Osteocyte (in vitro differentiated cells): ENCODE data around the gene ZNF511. TPM values are rescaled to one million over a fixed set of nuclear protein-coding genes. Genes with fewer than 3 reads are reported as not detected.

Experiments
- DNase-seq: peaks from one replicate; pipeline ENCODE4 v3.0.0; 2021; ENCODE audit warnings: mixed read lengths; ENCODE audit not compliant: unreplicated experiment; ENCODE audit errors: extremely low spot score
- H3K27ac Mint-ChIP-seq: one replicate; pipeline ENCODE4 v1.8.0; 2021; ENCODE audit warnings: mild to moderate bottlenecking, mixed read lengths; ENCODE audit not compliant: unreplicated experiment
- H3K27me3 Mint-ChIP-seq: one replicate; pipeline ENCODE4 v1.8.0; 2021; ENCODE audit warnings: mixed read lengths; ENCODE audit not compliant: unreplicated experiment
- H3K36me3 Mint-ChIP-seq: one replicate; pipeline ENCODE4 v1.8.0; 2021; ENCODE audit warnings: mixed read lengths; ENCODE audit not compliant: unreplicated experiment
- H3K4me1 Mint-ChIP-seq: one replicate; pipeline ENCODE4 v1.8.0; 2021; ENCODE audit warnings: mixed read lengths; ENCODE audit not compliant: unreplicated experiment
- H3K4me3 Mint-ChIP-seq: one replicate; pipeline ENCODE4 v1.8.0; 2021; ENCODE audit warnings: mild to moderate bottlenecking, moderate library complexity, mixed read lengths; ENCODE audit not compliant: unreplicated experiment
- H3K9me3 Mint-ChIP-seq: one replicate; pipeline ENCODE4 v1.8.0; 2021; ENCODE audit warnings: mixed read lengths; ENCODE audit not compliant: unreplicated experiment
- total RNA-seq: library from RNA; stranded (reverse); gene quantifications from 2 replicates; pipeline ENCODE4 v1.2.1, GENCODE V29; 2021
- TF ChIP-seq, protein P1 (sequence below): fragments of 200-600 bp; sonication (generic); IDR thresholded peaks from 2 replicates; pipeline ENCODE4 v1.5.0; 2021; ENCODE audit warnings: antibody characterized with exemption, mild to moderate bottlenecking, moderate library complexity

The ZNF511 gene
- total RNA-seq, 1 donor from 2014 or later, result 39.1 TPM

GRCh38 chr10:133280391-133281059, 28.2 kb upstream of the ZNF511 start:
- H3K36me3 Mint-ChIP-seq, result peaks cover 28% of the 10 kb centered on the region
- TF ChIP-seq, protein P1, sequence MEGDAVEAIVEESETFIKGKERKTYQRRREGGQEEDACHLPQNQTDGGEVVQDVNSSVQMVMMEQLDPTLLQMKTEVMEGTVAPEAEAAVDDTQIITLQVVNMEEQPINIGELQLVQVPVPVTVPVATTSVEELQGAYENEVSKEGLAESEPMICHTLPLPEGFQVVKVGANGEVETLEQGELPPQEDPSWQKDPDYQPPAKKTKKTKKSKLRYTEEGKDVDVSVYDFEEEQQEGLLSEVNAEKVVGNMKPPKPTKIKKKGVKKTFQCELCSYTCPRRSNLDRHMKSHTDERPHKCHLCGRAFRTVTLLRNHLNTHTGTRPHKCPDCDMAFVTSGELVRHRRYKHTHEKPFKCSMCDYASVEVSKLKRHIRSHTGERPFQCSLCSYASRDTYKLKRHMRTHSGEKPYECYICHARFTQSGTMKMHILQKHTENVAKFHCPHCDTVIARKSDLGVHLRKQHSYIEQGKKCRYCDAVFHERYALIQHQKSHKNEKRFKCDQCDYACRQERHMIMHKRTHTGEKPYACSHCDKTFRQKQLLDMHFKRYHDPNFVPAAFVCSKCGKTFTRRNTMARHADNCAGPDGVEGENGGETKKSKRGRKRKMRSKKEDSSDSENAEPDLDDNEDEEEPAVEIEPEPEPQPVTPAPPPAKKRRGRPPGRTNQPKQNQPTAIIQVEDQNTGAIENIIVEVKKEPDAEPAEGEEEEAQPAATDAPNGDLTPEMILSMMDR, result no peak
- H3K4me1 Mint-ChIP-seq, result peaks cover 17% of the 10 kb centered on the region
- no peak overlapping the region for H3K4me3 Mint-ChIP-seq
- no peak overlapping the region for H3K27ac Mint-ChIP-seq
- H3K27me3 Mint-ChIP-seq, result no peaks in the 10 kb centered on the region
- no peak for DNase-seq
- H3K9me3 Mint-ChIP-seq, result no peaks in the 10 kb centered on the region

- Mint-ChIP-seq H3K36me3 (peaks cover 33% of the 10 kb centered on the region), H3K27ac (no peak overlapping the region), H3K27me3 (no peaks in the 10 kb centered on the region), H3K4me3 (no peak overlapping the region), H3K4me1 (peaks cover 17% of the 10 kb centered on the region), H3K9me3 (no peaks in the 10 kb centered on the region)
- DNase-seq, result no peak
- TF ChIP-seq, protein P1, result no peak
Observed at GRCh38 chr10:133281084-133281483, 27.6 kb upstream of the ZNF511 start.

DNA sequence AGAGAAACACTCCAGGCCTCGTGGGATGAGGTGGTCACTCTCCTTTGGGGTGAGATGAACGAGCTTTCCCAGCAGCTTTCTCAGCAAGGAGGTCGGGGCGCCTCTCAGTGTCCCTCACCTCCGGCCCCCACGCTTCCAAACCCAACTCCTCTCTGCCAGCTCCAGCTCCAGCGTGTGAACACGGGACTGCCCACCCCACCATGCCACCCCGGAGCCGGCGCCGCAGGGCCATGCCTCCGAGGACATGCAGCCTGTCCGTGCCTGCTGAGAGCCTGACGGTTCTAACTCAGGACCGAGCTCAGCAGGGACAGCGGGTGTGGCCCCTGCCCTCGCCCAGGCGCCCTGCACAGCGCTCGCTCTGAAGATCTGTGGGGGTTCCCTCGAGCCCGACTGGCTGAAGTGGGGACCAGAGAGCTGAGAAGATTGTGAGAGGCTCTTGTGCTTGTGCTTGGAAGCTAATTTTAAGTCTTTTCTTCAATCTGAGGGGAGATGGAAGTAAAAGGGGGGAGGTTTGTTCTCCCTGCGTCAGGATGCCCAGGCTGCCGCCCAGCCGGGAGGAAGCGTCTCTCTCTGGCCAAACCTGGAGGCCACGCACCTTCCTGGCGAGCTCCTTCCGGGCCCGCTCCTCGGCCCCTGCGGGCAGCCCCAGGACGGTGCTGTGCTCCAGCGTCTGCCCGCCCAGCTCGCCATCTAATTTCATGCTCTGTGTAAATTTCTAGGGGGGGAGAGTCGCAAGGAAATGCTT, 26.9 kb upstream of the ZNF511 start:
- H3K4me3 Mint-ChIP-seq, result no peak overlapping the region
- DNase-seq, result no peak

DNA sequence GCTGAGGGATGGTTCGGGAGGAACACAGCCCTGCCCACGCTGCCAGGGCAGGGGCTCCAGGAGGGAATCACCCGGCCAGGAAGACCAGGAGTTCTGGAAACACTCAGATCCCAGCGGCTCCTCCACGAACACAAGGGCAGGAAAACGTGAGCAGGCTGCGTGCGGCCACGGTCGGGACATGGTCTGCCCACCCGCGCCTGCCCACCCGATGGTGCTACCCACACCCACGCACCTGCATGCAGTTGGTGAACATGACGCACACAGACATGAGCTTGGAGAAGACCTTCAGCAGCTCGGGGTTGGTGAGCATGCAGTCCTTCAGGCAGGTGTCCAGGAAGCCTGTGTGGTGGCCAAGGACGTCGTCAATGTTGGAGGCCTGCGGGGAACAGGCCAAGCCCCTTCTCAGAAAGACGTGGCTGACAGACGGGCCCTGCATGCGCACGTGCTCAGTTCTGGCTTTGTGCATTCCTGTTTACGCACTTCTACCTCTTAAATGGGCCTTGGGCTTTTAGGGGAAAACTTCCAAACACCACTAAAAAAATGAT, 25.8 kb upstream of the ZNF511 start:
- no peaks in the 10 kb centered on the region for H3K9me3 Mint-ChIP-seq
- TF ChIP-seq, protein P1, result no peak
- H3K4me3 Mint-ChIP-seq, result no peak overlapping the region
- H3K27ac Mint-ChIP-seq, result no peak overlapping the region
- no peak for DNase-seq
- H3K27me3 Mint-ChIP-seq, result no peaks in the 10 kb centered on the region
- peaks cover 45% of the 10 kb centered on the region for H3K36me3 Mint-ChIP-seq
- peaks cover 16% of the 10 kb centered on the region for H3K4me1 Mint-ChIP-seq

More for the DNA sequence above, 26.9 kb upstream of the ZNF511 start:
- H3K27me3 Mint-ChIP-seq, result no peaks in the 10 kb centered on the region
- TF ChIP-seq, protein P1, result no peak
- H3K36me3 Mint-ChIP-seq, result peaks cover 39% of the 10 kb centered on the region
- no peak overlapping the region for H3K27ac Mint-ChIP-seq
- H3K4me1 Mint-ChIP-seq, result peaks cover 17% of the 10 kb centered on the region
- H3K9me3 Mint-ChIP-seq, result no peaks in the 10 kb centered on the region

- Mint-ChIP-seq H3K4me3 (no peak overlapping the region), H3K27me3 (no peaks in the 10 kb centered on the region), H3K4me1 (peaks cover 6% of the 10 kb centered on the region), H3K9me3 (no peaks in the 10 kb centered on the region), H3K36me3 (peaks cover 50% of the 10 kb centered on the region), H3K27ac (no peak overlapping the region)
- TF ChIP-seq, protein P1, result no peak
- DNase-seq, result no peak
Observed at GRCh38 chr10:133283931-133284330, 24.8 kb upstream of the ZNF511 start.
